Measurements from ENCODE around the gene GALT. TPM values are rescaled to one million over a fixed set of nuclear protein-coding genes. Genes with fewer than 3 reads are reported as not detected.

The GALT gene
- total and polyA plus RNA-seq, 2 of the 13 experiments (the other 11 are each of a cell fraction or from before 2014, with no cell fraction given): 40.4 to 46.3 TPM

DNA sequence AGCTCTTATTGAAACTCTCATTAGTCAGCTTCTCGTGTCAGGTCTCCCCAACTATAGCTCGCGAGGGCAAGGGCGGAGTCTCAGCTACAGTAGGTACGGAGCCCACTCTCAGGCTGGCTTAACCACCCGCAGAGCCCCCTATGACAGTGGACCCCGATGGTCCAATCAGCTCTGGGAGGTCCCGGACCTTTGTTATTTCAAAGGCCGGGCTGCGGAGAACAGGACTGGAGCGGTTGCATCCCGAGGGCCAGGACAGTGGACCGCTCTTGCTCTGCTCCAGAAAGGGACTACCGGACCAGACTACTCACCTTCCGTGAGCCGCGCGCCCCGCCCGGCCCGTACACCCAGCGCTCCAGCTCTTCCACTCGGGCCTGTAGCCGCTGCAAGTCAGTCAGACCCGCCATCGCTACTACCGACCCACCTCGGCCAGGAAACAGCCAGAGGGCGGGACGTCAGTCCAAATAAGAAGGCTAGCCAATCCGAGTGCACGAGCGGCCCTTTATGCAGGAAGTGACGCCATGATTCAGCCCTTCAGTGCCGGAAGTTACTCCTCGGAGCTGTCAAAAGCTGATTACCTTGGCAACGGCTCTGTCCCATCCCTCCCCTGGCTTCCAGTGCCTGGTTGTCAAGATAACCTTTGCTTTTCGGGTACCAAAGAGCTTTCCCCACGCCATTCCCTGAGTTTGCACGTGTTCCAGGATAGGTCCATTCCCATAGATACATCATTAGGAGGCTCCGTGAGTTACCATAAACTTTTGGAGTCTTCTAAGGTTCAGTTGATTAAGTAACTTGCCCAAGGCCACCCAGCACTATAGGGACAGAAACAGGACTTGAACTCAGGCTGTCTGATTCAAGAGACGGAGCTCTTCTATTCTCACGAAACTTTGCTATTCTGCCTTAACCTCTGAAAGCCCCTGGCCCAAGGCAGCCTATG lies 26.1 kb upstream of the GALT start, which contains the start of gene DCTN3 (continued):
- TF ChIP-seq, protein P1, sequence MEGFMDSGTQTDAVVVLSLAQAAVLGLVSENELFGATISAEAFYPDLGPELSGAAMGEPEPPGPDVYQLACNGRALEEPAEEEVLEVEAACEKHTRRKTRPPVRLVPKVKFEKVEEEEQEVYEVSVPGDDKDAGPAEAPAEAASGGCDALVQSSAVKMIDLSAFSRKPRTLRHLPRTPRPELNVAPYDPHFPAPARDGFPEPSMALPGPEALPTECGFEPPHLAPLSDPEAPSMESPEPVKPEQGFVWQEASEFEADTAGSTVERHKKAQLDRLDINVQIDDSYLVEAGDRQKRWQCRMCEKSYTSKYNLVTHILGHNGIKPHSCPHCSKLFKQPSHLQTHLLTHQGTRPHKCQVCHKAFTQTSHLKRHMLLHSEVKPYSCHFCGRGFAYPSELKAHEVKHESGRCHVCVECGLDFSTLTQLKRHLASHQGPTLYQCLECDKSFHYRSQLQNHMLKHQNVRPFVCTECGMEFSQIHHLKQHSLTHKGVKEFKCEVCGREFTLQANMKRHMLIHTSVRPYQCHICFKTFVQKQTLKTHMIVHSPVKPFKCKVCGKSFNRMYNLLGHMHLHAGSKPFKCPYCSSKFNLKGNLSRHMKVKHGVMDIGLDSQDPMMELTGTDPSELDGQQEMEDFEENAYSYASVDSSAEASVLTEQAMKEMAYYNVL (CRISPR knock-in tag; IDR thresholded peaks at IDR 0.05; ENCODE audit: borderline replicate concordance): peak; percentile 43; the same call in 1 of the 2 replicates
- TF ChIP-seq, protein P2, sequence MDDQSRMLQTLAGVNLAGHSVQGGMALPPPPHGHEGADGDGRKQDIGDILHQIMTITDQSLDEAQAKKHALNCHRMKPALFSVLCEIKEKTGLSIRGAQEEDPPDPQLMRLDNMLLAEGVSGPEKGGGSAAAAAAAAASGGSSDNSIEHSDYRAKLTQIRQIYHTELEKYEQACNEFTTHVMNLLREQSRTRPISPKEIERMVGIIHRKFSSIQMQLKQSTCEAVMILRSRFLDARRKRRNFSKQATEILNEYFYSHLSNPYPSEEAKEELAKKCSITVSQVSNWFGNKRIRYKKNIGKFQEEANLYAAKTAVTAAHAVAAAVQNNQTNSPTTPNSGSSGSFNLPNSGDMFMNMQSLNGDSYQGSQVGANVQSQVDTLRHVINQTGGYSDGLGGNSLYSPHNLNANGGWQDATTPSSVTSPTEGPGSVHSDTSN (CRISPR knock-in tag; IDR thresholded peaks at IDR 0.05; ENCODE audit: borderline replicate concordance): no peak
- TF ChIP-seq ZNF296 (CRISPR knock-in tag; conservative IDR thresholded peaks at IDR 0.05) (no peak), ZNF3 (CRISPR knock-in tag; IDR thresholded peaks at IDR 0.05) (no peak), ZNF788 (CRISPR knock-in tag; IDR thresholded peaks at IDR 0.05; ENCODE audit: borderline replicate concordance) (peak; percentile 49; the same call in 1 of the 2 replicates), JARID2 (CRISPR knock-in tag; IDR thresholded peaks at IDR 0.05; ENCODE audit: insufficient replicate concordance) (no peak), ZNF879 (CRISPR knock-in tag; IDR thresholded peaks at IDR 0.05) (no peak), RARA (CRISPR knock-in tag; IDR thresholded peaks at IDR 0.05) (no peak), SP2 (CRISPR knock-in tag; IDR thresholded peaks at IDR 0.05) (peak; percentile 91), SOX6 (IDR thresholded peaks at IDR 0.05) (no peak), SOX6 (CRISPR knock-in tag; IDR thresholded peaks at IDR 0.05) (0 out of 2 replicates have a peak, but pooled peaks have one; percentile 40), ZNF772 (CRISPR knock-in tag; IDR thresholded peaks at IDR 0.05) (no peak), SP4 (CRISPR knock-in tag; IDR thresholded peaks at IDR 0.05) (peak; percentile 53; the same call in 1 of the 2 replicates), SSRP1 (CRISPR knock-in tag; IDR thresholded peaks at IDR 0.05) (no peak), NCOR1 (IDR thresholded peaks at IDR 0.05; ENCODE audit: borderline replicate concordance, low read length) (no peak), KLF16 (CRISPR knock-in tag; IDR thresholded peaks at IDR 0.05) (0 out of 4 replicates have a peak, but pooled peaks of 1 of the 2 experiments have one; percentile 39), TEAD2 (CRISPR knock-in tag; IDR thresholded peaks at IDR 0.05) (no peak), ZMYM4 (CRISPR knock-in tag; IDR thresholded peaks at IDR 0.05) (peak; percentile 65), GABPB1 (CRISPR knock-in tag; IDR thresholded peaks at IDR 0.05) (peak; percentile 96), ZNF496 (CRISPR knock-in tag; IDR thresholded peaks at IDR 0.05; ENCODE audit: insufficient replicate concordance) (no peak), SRF (IDR thresholded peaks at IDR 0.05; ENCODE audit: low read depth, low read length) (no peak), PCBP1 (IDR thresholded peaks at IDR 0.05; ENCODE audit: borderline replicate concordance, low read depth, low read length) (no peak), ZNF260 (CRISPR knock-in tag; IDR thresholded peaks at IDR 0.05; ENCODE audit: borderline replicate concordance, low read depth) (no peak)
- TF ChIP-seq, protein P3, sequence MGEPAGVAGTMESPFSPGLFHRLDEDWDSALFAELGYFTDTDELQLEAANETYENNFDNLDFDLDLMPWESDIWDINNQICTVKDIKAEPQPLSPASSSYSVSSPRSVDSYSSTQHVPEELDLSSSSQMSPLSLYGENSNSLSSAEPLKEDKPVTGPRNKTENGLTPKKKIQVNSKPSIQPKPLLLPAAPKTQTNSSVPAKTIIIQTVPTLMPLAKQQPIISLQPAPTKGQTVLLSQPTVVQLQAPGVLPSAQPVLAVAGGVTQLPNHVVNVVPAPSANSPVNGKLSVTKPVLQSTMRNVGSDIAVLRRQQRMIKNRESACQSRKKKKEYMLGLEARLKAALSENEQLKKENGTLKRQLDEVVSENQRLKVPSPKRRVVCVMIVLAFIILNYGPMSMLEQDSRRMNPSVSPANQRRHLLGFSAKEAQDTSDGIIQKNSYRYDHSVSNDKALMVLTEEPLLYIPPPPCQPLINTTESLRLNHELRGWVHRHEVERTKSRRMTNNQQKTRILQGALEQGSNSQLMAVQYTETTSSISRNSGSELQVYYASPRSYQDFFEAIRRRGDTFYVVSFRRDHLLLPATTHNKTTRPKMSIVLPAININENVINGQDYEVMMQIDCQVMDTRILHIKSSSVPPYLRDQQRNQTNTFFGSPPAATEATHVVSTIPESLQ (CRISPR knock-in tag; conservative IDR thresholded peaks at IDR 0.05): no peak

All from HepG2 (cell line).